OCI-LY7 (cell line): ENCODE measurements around the gene LRRC63. TPM values are rescaled to one million over a fixed set of nuclear protein-coding genes. Genes with fewer than 3 reads are reported as not detected.

Experiments
- BruUV-seq: library from RNA; stranded (reverse); fragments of 400-500 nt; replicated peaks from 2 replicates; lab custom pipeline; 2021; lab: Mats Ljungman, UMichigan
- CTCF ChIA-PET: fragments of 300-600 bp; sonication (Branson Sonifier 250); formaldehyde crosslinking; loops from one replicate; lab custom pipeline; 2022; ENCODE audit warnings: antibody characterized with exemption; ENCODE audit not compliant: unreplicated experiment; lab: Charles Lee
- POLR2A ChIA-PET: fragments of 300-600 bp; sonication (Branson Sonifier 250); formaldehyde crosslinking; loops from one replicate; lab custom pipeline; 2022; ENCODE audit warnings: antibody characterized with exemption; lab: Charles Lee
- DNase-seq: peaks from one replicate; pipeline ENCODE4 v3.0.0-alpha.2; 2015; ENCODE audit warnings: low spot score
- H2AFZ ChIP-seq: fragments of 200-600 bp; sonication (generic), shearing (Covaris generic); 2 replicates; pipeline ENCODE4 v1.6.1; 2014; ENCODE audit warnings: mild to moderate bottlenecking, antibody characterized with exemption, low read length, moderate library complexity
- H3K27ac ChIP-seq: fragments of 200-600 bp; sonication (generic); 2 replicates; pipeline ENCODE4 v1.5.1; 2014; ENCODE audit warnings: mixed run types, low read depth, mild to moderate bottlenecking, moderate library complexity, low read length, inconsistent platforms; ENCODE audit not compliant: poor library complexity, severe bottlenecking
- H3K36me3 ChIP-seq: fragments of 200-600 bp; sonication (generic); 2 replicates; pipeline ENCODE4 v1.6.1; 2014; ENCODE audit warnings: mild to moderate bottlenecking, antibody characterized with exemption, low read length, moderate library complexity, mixed read lengths; ENCODE audit not compliant: insufficient read depth
- H3K4me1 ChIP-seq: fragments of 200-600 bp; sonication (generic); 2 replicates; pipeline ENCODE4 v1.5.1; 2014; ENCODE audit warnings: mild to moderate bottlenecking, low read length; ENCODE audit not compliant: insufficient read depth, poor library complexity, severe bottlenecking
- H3K4me2 ChIP-seq: fragments of 200-600 bp; sonication (generic); 2 replicates; pipeline ENCODE4 v1.6.1; 2014; ENCODE audit warnings: mild to moderate bottlenecking, low read length
- H3K4me3 ChIP-seq: fragments of 200-600 bp; sonication (generic); 2 replicates; pipeline ENCODE4 v1.5.1; 2014; ENCODE audit warnings: mild to moderate bottlenecking, low read depth, low read length; ENCODE audit not compliant: poor library complexity, severe bottlenecking
- H3K79me2 ChIP-seq: fragments of 200-600 bp; sonication (generic); 2 replicates; pipeline ENCODE4 v1.6.1; 2016; ENCODE audit warnings: low read depth, mild to moderate bottlenecking, low read length, moderate library complexity, mixed read lengths; ENCODE audit not compliant: insufficient read depth
- H3K9me2 ChIP-seq: fragments of 200-600 bp; sonication (generic); 2 replicates; pipeline ENCODE4 v1.6.1; 2016; ENCODE audit warnings: mild to moderate bottlenecking, low read length, mixed read lengths; ENCODE audit not compliant: insufficient read depth
- H3K9me3 ChIP-seq: fragments of 200-600 bp; sonication (generic); 2 replicates; pipeline ENCODE4 v1.6.1; 2014; ENCODE audit warnings: mild to moderate bottlenecking, mixed run types, low read length, mixed read lengths
- H4K20me1 ChIP-seq: fragments of 200-600 bp; sonication (generic); 2 replicates; pipeline ENCODE4 v1.6.1; 2014; ENCODE audit warnings: mild to moderate bottlenecking, antibody characterized with exemption, low read length, moderate library complexity, mixed read lengths; ENCODE audit not compliant: insufficient read depth
- EZH2phosphoT487 ChIP-seq: fragments of 200-600 bp; sonication (generic); IDR thresholded peaks from 2 replicates; pipeline ENCODE4 v1.6.1; 2018; ENCODE audit warnings: low read depth, borderline replicate concordance, mild to moderate bottlenecking, mixed run types, antibody characterized with exemption, low read length, moderate library complexity, mixed read lengths
- intact Hi-C: fragments of 100-400 bp; cut with micrococcal nuclease; formaldehyde crosslinking; loops from one replicate; pipeline ENCODE4 v1.10.0; 2022; ENCODE audit not compliant: unreplicated experiment
- total RNA-seq, 2 experiments: library from RNA; depleted of rRNA in 1 of 2; stranded (reverse); fragments of >200 nt in 1 of 2; shearing (Covaris generic) in 1 of 2; gene quantifications; 2 replicates each; pipeline ENCODE4 v1.2.3, GENCODE V29; 2014 to 2022
- TF ChIP-seq, protein P1 (sequence below): fragments of 200-600 bp; sonication (generic); conservative IDR thresholded peaks from 2 replicates; pipeline ENCODE4 v1.5.1; 2014; ENCODE audit warnings: mild to moderate bottlenecking, antibody characterized with exemption, low read length, moderate library complexity, mixed read lengths

LRRC63 gene
- total RNA-seq, 2 experiments from 2014 or later = not detected

DNA sequence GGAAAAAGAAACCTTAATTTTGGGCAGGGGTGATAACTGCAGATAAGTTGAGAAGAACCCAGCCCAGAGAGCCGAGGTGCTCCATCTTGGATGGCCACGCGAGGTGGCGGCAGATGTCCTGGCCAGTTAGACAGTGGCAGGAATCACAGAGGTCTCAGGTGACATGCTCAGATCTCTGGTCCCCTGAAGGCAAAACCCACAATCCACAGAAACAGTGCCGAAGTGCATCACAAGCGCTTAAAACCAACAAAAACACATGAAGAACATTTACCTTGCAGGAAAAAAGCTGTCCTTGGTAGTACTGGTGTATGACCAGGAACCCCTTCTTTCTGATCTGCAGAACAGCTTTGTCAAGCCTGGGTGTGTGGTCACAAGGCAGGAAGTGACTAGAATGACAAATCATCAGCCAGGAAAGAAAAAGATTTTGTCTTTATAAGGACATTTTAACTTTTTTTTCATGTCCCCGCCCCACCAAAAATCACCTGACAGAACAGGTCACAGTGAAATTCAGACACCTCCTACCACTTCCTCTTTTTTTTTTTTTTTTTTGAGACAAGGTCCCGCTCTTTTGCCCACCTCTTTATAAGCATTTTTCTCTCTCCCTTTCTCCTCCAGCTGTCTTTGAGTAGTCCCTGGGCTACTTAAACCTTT, 29.8 kb upstream of the LRRC63 start, which contains the start of gene LCP1:
LCP1 (minus strand) TSS at position 338 of the 651 bp plus-strand sequence. CDS start 22,515 bp downstream, outside the sequence.
- no peaks in the 10 kb centered on the region for H3K9me3 ChIP-seq
- TF ChIP-seq, protein P1, sequence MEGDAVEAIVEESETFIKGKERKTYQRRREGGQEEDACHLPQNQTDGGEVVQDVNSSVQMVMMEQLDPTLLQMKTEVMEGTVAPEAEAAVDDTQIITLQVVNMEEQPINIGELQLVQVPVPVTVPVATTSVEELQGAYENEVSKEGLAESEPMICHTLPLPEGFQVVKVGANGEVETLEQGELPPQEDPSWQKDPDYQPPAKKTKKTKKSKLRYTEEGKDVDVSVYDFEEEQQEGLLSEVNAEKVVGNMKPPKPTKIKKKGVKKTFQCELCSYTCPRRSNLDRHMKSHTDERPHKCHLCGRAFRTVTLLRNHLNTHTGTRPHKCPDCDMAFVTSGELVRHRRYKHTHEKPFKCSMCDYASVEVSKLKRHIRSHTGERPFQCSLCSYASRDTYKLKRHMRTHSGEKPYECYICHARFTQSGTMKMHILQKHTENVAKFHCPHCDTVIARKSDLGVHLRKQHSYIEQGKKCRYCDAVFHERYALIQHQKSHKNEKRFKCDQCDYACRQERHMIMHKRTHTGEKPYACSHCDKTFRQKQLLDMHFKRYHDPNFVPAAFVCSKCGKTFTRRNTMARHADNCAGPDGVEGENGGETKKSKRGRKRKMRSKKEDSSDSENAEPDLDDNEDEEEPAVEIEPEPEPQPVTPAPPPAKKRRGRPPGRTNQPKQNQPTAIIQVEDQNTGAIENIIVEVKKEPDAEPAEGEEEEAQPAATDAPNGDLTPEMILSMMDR = 0 out of 2 replicates have a peak, but pooled peaks have one; percentile 27
- TF ChIP-seq EZH2phosphoT487 = no peak
- no peaks in the 10 kb centered on the region for H3K9me2 ChIP-seq
- intact Hi-C loops = loop anchor here (1.0 to 5.0 kb wide), 5 partner anchors 15 to 840 kb away; partner anchors contain the start of genes LRCH1, TPT1 and ZC3H13
- peak within 1 kb of the TSS; percentile 89 for H3K4me2 ChIP-seq
- peak within 1 kb of the TSS; percentile 92 for H3K4me3 ChIP-seq
- DNase-seq = peak; percentile 97
- peaks cover 68% of the 10 kb centered on the region for H3K79me2 ChIP-seq
- peaks cover 37% of the 10 kb centered on the region for H3K36me3 ChIP-seq
- H4K20me1 ChIP-seq = peaks cover 23% of the 10 kb centered on the region
- POLR2A ChIA-PET = interaction anchor here (0.6 to 5.5 kb wide), 11 partner anchors 10 to 213 kb away, joined by 3 to 37 read pairs (median 3); no protein-coding TSS in a partner anchor
- peak within 1 kb of the TSS; percentile 92 for H3K27ac ChIP-seq
- H3K4me1 ChIP-seq = peaks cover 55% of the 10 kb centered on the region
- BruUV-seq = no TSS peak
- CTCF ChIA-PET = no interaction called here
- peak within 1 kb of the TSS; percentile 93; the same call in 1 of the 2 replicates for H2AFZ ChIP-seq

GRCh38 chr13:46182491-46182877, 29.2 kb upstream of the LRRC63 start:
- Histone ChIP-seq H3K79me2 (peaks cover 63% of the 10 kb centered on the region), H3K4me3 (peak overlapping the region; percentile 92), H3K27ac (peak overlapping the region; percentile 92), H3K4me2 (peak overlapping the region; percentile 89), H3K9me2 (no peaks in the 10 kb centered on the region), H4K20me1 (peaks cover 23% of the 10 kb centered on the region), H3K36me3 (peaks cover 32% of the 10 kb centered on the region), H3K9me3 (no peaks in the 10 kb centered on the region), H2AFZ (peak overlapping the region; percentile 93; the same call in 1 of the 2 replicates), H3K4me1 (peaks cover 50% of the 10 kb centered on the region)
- TF ChIP-seq, protein P1 = no peak
- no peak for TF ChIP-seq EZH2phosphoT487
- DNase-seq = no peak
- intact Hi-C loops = loop anchor here (1.0 to 5.0 kb wide), 4 partner anchors 130 to 840 kb away; partner anchors contain the start of genes LRCH1, TPT1 and ZC3H13
- CTCF ChIA-PET = no interaction called here
- TSS peak; percentile 95 for BruUV-seq
- POLR2A ChIA-PET = interaction anchor here (0.6 to 5.5 kb wide), 8 partner anchors 11 to 213 kb away, joined by 3 to 37 read pairs (median 3); no protein-coding TSS in a partner anchor
